GM19238 (cell line): ENCODE results near the gene ERBB4.
"Not testable (repeated sequence)": the region's sequence is repeated elsewhere in the genome, so short reads cannot be mapped to it uniquely, and the experiment has no call there.

Source experiments
- DNase-seq: peaks from one replicate; pipeline ENCODE4 v3.0.0; 2011; ENCODE audit warnings: low spot score; ENCODE audit not compliant: insufficient read length

The ERBB4 gene

DNA sequence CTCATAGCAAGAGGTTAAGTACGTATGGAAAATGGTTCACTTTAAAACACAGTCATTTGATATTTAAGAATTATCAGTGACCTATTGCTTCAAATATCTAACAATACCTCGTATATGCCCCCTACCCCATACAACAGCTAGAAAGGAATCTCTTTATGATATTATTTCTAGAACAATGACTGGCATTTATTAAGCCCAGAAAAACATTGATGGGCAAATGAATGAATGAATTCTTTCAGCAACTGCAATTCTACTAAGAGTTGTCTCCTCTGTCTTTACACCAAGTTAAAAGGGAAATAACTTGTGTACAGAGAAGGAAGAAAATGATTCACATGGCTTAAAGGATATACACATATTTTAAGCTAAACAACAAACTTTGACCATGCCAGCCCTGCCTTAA is 384.7 kb downstream of the ERBB4 start:
- no peak for DNase-seq

DNA sequence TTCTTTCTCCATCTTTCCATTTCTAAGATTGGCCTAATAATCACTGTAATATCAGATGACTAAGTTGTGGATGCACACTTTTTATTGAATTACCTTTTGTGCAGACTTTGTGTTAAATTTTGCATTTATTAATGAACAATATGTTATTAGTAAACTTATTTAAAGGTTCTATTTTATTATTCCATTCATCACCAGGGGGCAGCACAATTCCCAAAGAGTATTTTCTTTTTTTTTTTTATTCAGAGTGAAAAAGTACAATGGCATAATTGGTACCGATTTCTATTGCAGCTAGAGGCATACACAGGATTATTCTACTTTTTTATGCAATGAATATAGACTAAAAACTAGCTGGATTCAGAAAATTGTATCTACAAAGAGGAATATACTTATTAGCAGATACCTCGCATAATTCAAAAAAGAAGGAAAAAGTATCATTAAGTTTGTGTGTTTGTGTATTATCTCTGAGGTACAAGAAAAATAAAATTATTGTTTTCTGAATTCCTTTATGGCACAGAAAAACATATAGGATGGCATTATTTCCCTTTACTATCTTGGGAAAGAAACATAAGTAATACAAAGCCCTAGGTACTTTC is 390.6 kb downstream of the ERBB4 start:
- no peak for DNase-seq

DNA sequence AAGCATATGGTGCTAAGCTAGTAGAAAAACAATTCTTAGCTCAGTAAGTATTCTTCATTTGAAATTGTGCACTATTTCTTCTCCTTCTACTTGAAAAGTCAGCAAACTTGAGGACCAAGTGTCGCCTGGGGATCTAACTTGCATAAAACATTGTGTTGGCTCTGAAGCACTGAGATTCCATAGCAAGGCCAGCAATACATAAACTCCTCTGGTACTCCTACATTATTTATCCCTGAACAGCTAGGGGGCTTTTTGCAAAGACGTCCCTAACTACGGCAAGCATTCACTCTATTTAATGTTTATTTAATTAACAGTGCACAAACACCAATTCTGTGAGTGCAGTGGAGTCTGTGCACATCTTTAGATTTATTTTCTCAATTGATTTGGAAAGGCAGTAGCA is 392.2 kb downstream of the ERBB4 start:
- DNase-seq = no peak

DNA sequence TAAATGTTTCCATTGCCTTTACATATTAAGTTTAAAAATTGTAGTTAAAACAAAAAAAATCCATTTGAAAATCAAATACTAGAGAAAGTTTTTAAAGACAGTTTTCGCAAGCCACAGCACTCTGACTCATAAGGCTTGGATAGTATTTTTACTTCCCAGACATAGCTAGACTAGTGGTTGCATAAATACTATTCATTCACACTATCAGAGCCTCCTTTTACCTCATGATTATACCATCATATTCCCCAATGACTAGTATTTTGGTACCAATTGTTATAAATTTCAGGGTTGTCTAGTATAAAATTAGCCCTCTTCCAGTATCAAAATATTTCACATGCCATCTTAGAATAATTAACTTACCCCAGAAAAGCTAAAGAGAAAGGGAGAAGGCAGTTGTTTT is 393.5 kb downstream of the ERBB4 start:
- no peak for DNase-seq

DNA sequence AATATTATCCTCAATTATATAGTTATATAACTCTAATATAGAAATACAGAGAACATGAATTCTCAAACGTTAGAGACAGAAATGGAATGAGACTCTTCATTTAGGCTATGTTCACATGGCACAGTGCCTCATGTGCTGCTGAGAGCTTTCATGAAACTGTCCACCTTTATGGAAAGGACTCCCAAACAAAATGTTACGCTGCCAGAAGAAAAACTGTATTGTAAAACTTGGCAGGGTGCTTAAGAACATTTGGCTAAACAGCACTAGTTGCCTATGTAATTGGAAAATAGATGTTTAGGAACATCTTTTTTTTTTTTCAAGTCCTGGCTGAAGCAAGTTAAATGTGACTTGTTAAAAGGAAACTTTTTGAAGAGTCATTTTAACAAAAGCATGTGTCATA is 396.0 kb downstream of the ERBB4 start:
- DNase-seq = no peak

DNA sequence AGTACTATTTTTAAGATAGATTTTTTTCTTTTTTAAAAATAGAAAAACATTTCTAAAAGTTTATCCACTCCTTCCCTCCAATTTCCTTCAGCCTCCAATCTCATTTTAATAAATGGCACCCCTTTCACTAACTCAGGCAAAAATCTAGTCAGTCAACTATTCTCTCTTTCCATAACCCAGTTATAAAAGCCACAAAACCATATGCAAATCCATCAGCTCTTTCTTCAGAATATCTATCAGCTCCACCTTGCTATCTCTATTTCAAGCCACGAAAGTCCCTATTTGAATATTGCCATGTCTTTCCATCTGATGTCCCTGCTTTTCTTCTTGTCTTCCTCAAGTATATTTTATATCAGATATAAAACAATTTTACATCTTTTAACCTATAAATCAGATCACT is 397.1 kb downstream of the ERBB4 start:
- no peak for DNase-seq

DNA sequence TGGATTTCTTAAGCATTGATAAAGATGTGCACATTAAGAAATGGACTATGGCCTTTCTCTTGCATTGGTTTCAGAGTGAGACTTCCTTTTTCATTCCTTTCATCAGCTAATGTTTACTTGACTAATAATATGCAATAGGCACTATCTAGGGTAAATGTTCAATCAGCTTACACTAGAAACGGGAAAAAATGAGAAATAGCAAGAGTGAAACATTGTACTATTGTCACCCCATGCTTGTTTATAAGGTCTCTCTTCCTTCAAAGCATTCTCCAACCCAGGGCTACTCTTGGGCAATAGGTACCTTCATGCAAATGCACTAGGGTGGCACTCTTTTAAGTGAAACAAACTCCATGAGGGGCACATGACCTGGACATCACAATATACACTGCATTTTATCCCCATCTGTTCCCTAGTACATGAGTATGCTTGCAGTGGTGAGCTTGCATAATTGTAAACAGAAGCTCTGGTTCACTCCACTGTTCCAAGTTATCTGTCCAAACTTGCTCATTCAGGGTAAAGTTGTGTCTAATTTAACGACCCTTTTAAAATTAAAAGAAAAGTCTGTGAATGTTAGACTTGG is 402.3 kb downstream of the ERBB4 start:
- DNase-seq = no peak

DNA sequence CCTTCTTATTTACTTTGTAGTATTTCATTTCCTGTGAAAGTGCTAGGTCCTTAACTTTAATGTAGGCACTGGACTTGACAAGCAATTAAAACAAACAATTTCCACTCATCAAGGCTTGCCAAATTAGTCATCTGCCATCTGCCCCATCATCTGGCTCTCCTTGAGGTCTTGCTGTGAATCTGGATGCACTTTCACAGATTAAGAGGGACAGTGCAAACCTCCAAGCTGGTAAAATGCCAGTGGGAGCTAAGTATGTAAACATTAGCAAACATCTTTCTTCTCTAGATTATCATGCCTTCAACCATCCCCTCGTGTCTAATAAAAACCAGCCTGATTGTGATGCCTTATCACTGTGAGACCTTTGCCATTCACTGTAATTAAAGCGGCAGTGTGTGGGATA is 402.9 kb downstream of the ERBB4 start:
- DNase-seq = no peak

DNA sequence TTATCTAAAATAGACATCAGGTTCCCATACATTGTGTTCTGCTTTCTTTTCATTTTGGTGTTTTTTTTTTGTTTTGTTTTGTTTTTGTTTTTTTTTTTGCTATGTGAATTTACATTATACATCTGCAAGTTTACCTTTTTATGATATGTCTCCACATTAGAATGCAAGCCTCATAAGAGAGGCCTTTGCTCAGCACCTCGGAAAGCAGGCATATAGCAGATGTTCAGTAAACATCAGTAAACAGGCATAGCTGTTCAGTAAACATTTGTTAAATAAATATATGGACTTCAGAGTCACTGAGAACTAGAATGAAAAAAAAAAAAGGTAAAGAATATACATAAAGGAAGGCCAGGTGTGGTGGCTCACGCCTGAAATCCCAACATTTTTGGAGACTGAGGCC is 405.3 kb downstream of the ERBB4 start:
- DNase-seq = no peak

DNA sequence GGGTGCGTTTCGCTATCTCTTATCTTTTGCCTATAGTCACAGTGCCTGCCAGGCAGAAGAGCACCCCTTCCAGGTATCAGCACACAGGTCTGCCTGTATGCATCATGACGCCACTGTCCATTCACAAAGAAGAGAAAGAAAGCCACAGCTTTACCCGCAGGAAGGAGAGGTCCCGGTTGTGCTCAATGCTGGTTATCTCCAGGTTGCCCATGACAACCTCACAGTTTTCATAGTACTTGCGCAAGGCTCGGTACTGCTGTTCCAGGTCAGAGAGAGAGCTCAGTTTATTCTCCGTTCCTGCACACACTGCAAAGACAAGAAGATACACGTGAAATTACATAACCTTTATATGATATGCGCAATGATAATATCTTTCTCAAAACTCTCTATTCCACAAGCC is 414.0 kb downstream of the ERBB4 start:
- DNase-seq = no peak

DNA sequence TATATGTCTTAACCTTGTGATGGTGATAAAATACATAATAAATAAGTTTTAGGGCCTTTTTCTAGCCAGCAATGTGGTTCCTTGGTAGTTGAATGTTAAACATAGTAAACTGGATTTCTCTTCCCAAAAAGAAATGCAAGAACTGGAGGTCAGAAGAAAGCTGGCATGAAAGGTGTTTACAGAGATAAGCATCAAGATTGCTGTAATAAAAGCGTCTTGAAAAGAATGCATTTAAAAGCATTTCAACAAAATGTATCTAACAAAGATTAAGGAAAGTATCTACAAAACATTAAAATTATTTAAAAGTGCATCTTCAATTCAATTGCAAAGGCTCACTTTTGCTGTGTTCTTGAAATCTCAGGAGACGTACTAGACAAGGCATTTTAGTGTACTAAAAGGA is 419.0 kb downstream of the ERBB4 start:
- no peak for DNase-seq

DNA sequence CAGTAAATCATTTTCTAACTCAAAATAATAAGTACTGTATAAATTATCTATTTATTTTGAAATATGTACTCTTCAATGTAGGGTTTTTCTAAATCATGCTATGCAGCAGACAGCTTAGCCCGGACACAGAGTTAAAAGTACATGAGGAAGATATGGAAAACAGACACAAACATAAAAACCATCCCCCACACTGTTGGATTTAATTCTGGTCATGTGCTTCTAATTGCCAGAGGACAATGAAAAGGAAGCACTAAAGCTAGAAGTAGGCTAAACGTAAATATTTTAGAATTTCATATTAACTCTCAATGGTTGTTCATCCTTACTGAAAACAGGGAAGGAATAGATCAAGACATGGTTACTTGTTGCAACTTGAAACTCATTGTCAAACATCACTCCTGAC is 420.7 kb downstream of the ERBB4 start:
- DNase-seq = no peak

DNA sequence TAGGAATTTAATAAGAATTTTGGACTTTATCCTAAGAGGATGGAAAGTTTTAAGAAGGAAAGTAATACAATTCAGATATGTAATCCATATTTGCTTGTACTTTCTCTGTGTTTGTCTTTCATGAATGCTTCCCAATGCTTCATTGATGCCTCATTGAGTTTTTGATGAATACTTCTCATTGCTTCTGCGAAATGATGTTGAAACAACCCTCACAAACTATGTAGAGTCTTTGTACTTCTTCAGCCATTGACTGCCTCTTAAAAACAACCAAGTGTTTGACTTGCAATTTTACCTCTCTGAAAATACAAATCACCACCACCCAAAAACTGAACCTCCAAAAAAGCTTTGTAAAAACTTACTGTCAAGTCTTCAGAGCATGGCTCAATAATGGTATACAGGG is 424.1 kb downstream of the ERBB4 start:
- DNase-seq = no peak

DNA sequence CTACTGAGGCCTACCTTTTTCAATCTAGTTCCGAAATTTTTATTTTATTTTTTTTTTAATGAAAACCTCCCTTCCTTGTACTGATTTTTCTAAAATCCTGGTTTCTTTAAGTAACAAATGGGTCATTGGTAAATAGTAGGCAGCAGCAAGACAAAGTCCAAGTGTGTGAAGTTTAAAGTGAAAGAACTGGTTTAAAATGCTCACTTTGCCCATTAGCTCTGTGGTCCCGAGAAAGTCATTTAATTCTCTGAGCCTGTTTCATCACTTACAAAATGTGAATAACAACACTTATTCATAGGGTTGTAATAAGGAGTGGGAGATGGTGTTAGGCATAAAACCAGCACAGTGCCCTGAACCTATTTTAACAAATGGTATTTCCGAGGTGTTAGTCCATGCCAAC is 426.2 kb downstream of the ERBB4 start:
- DNase-seq = no peak

DNA sequence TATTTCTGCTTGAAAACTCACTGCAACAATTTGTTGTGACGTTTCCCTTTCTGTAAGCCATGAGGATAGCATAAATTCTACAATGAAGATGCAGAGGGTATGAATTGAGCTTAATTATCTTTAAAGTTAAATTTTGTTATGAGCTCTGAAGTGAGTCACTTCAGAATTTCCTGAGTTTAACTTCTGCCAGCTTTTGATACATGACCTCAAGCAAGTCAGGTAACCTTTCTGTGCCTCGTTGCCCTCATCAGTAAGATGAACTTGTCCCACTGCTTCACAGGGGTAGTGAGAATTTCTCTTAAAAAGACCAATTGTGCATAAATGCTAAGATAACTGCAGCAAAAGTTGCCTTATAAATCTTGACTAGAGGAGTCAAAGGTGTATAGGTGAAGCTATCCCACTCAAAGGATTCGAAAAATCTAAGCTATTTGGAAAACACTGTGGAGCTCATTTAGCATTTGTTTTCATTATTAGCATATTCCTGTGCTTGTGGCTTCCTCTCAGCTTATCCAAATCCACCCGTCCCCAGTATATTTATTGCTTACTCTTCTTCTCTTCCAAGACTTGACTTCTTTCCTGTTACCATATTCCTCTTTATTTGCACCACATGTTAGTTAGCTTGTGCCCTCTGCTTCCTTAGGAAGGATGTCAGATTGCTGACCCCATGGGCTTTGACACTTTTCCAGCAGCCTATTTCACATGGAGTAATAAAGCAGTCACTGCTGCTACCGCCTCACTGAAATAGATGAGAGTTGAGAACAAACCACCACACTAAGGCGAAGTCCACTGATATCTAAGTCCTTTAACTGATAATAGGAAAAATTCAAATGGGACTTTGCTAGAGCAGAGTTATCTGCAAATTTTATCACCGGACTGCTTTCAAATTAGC is 428.6 kb downstream of the ERBB4 start:
- DNase-seq = no peak

DNA sequence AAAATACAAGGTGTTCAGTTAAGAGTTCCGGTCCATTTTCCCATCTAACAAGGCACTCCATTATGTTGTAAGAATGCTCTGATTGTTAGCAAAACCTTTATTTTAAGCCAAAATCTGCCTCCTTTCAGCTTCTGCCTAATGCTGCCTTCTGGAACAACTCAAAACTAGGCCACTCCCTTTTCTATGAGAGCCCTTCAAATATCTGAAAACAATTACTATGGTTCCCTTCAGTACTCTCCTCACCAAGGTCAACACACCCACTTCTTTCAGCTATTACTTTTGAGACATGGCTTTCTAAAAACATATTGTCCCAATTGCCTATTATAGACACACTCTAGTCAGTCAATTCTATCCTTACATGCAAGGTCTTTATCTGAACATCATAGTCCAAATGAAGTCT is 429.4 kb downstream of the ERBB4 start:
- DNase-seq = no peak

DNA sequence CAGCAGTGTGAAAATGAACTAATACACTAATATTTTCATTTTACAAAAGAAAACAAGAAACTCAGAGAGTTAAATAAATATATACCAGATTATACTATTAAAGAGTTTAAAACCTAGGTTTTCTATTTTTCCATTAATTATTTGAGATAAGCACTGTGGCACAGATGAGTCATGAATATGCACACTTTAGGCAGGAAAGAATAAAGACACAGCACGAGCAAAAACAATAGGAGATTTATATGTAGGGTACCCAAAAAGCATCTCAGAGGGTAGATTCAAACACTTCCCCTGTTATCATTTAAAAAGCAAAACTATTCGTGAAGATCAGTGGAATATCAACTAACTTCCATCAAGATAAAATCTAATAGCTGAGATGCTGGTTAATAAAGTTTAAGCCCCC is 430.6 kb downstream of the ERBB4 start:
- DNase-seq = no peak

DNA sequence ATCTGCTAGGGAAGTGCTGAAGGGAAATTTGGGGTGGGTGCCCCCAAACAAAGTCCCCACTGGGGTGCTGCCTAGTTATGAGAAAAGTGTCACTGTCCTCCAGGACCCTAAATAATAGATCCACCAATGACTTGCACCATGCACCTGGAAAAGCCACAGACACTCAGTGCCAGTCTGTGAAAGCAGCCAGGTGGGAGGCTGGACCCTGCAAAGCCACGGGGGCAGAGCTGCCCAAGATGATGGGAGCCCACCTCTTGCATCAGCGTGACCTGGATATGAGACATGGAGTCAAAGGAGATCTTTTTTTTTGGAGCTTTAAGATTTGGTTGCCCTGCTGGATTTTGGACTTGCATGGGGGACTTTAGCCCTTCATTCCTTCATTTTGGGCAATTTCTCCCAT is 431.6 kb downstream of the ERBB4 start:
- no peak for DNase-seq

DNA sequence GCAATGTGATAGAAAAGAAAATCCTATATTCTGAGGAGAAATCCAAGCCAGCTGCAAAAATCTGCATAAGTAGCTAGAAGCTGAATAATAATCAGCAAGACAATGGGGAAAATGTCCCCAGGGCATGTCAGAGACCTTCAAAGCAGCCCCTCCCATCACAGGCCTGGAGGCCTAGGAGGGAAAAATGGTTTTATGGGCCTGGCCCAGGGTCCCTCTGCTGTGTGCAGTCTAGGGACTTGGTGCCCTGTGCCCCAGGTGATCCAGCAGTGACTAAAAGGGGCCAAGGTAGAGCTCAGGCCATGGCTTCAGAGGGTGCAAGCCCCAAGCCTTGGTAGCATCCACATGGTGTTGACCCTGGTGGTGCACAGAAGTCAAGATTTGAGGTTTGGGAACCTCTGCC is 432.1 kb downstream of the ERBB4 start:
- DNase-seq = not testable (repeated sequence)

DNA sequence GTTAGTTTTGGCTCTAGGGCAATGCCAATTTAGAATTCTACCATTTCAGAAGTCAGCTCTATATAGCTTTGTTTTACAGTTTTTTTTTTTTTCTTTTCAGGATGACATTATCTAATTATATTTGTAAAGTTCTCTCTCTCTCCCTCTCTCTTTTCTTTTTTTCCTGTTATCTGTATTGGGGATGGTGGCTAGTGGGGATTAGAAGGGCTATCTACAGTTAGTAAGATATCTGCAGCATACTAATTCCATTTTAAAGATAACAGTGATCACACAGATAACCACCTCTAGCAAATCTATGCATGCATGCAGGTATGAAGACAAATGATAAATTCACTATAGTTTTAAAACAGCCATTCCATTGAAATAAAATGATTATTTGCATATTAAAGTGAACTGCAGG is 438.9 kb downstream of the ERBB4 start:
- no peak for DNase-seq

DNA sequence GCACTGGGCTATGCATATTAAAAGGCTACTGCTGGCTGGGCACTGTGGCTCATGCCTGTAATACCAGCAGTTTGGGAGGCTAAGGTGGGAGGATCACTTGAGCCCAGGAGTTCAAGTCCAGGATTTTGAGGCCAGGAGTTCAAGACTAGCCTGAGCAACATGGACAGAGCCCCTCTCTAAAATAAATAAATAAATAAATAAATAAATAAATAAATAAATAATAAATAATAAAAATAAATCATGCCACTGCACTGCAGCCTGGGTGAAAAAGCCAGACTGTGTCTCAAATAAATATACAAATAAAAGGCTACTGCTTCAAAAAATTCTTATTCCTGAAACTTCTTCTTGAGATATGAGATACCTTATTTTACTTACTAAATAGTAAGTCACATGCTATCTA is 439.6 kb downstream of the ERBB4 start:
- DNase-seq = no peak

DNA sequence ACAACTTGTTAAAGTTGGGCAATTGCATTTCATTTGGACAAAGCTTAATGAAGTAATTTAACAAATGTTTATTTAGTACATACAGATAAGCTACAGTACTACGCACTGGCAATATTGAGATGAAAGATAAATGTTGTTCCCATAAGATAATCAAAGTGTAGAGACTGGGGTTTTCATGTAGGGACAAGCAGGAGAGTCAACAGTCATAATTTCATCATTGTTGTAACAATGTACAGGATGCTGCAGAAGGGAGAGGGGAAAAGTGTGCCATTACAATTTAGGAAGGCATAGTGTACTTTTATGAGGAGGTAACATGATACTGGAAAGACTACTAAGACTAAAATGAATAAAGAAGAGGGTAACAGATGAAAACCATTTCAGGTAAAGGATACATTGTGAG is 441.6 kb downstream of the ERBB4 start:
- DNase-seq = no peak

DNA sequence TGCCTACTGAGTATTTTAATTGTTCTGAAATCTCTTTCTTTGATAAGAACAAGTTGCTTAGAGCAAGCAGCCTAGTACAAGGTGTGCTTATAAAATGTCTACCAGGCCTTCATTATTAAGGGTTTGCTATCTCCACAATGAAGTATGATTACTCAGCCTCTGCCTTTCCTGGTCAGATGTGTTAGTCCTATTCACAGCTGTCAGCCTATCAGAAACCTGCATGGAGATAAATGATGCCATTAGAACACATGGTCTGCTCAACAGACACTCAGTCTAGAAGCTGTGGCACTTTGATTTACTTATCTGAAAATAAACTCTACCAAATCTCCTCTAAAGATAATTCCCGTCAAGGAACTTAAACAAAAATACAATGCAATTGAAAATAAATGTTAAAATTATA is 448.7 kb downstream of the ERBB4 start:
- DNase-seq = no peak
